ENCODE results near the gene GCH1.

DNA sequence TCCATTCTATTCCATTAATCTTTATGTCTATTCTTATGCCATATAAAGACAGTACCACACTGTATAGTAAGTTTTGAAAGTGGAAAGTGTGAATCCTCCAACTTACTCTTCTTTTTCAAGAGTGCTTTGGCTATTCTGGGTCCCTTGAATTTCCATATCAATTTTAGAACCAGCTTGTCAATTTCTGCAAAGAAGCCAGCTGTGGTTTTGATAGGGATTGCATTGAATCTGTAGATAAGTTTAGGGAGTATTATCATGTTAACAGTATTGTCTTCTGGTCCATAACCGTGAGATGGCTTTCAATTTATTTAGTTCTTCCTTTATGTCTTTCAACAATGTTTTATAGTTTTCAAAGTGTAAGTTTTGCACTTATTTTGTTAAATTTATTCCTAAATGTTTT, 34.2 kb upstream of the GCH1 start:
- TF ChIP-seq, protein P1, sequence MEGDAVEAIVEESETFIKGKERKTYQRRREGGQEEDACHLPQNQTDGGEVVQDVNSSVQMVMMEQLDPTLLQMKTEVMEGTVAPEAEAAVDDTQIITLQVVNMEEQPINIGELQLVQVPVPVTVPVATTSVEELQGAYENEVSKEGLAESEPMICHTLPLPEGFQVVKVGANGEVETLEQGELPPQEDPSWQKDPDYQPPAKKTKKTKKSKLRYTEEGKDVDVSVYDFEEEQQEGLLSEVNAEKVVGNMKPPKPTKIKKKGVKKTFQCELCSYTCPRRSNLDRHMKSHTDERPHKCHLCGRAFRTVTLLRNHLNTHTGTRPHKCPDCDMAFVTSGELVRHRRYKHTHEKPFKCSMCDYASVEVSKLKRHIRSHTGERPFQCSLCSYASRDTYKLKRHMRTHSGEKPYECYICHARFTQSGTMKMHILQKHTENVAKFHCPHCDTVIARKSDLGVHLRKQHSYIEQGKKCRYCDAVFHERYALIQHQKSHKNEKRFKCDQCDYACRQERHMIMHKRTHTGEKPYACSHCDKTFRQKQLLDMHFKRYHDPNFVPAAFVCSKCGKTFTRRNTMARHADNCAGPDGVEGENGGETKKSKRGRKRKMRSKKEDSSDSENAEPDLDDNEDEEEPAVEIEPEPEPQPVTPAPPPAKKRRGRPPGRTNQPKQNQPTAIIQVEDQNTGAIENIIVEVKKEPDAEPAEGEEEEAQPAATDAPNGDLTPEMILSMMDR (IDR thresholded peaks at IDR 0.05): no peak
- TF ChIP-seq POLR2AphosphoS5 (IDR thresholded peaks at IDR 0.05): no peak
- TF ChIP-seq POLR2A (IDR thresholded peaks at IDR 0.05): no peak

Measured in gastroesophageal sphincter (tissue), 3 donors.